ENCODE data around the gene THAP4.

DNA sequence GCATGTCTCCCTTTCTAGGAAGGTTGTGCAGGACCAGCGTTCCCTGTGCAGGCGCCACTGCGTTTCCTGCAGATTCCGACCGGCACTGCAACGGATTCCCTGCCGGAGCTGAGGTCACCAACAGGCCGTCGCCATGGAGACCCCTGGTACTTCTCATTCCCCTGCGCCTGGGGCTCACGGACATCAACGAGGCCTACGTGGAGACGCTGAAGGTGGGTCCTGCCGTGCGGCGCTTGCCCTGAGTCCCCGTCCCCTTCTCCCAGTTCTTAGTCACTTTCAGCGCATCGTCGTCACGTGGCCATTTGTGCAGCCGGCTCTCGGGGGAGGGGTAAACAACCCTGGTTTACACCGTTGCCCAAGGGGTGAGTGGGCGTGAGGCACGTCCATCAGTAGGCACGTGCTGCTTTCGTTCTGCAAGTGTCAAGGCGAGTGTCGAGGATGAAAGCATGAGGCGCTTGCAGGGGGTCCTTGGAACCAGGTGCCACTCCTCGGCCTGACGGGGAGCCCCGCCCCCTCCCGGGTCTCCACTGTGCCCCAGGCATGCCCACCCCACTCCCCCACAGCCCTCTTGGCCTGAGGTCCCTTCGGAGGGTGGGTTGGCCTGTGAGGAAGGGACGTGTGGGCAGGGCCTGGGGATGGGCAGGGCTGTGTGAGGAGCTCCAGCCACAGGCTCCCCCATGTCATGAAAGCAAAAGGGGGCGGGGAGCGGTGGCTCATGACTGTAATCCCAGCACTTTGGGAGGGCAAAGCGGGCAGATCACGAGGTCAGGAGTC is 29.9 kb upstream of the THAP4 start:
- TF ChIP-seq, protein P1, sequence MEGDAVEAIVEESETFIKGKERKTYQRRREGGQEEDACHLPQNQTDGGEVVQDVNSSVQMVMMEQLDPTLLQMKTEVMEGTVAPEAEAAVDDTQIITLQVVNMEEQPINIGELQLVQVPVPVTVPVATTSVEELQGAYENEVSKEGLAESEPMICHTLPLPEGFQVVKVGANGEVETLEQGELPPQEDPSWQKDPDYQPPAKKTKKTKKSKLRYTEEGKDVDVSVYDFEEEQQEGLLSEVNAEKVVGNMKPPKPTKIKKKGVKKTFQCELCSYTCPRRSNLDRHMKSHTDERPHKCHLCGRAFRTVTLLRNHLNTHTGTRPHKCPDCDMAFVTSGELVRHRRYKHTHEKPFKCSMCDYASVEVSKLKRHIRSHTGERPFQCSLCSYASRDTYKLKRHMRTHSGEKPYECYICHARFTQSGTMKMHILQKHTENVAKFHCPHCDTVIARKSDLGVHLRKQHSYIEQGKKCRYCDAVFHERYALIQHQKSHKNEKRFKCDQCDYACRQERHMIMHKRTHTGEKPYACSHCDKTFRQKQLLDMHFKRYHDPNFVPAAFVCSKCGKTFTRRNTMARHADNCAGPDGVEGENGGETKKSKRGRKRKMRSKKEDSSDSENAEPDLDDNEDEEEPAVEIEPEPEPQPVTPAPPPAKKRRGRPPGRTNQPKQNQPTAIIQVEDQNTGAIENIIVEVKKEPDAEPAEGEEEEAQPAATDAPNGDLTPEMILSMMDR (CRISPR knock-in tag; IDR thresholded peaks at IDR 0.05): no peak
- TF ChIP-seq POLR2AphosphoS5 (IDR thresholded peaks at IDR 0.05; ENCODE audit: low read depth, low read length) (no peak), SALL2 (CRISPR knock-in tag; IDR thresholded peaks at IDR 0.05) (no peak), NCOA2 (CRISPR knock-in tag; IDR thresholded peaks at IDR 0.05) (no peak), YY1 (IDR thresholded peaks at IDR 0.05; ENCODE audit: insufficient read depth, insufficient replicate concordance, low read depth, low read length) (no peak), ZNF44 (CRISPR knock-in tag; IDR thresholded peaks at IDR 0.05) (no peak), CBX1 (IDR thresholded peaks at IDR 0.05; ENCODE audit: low read depth) (no peak)
- TF ChIP-seq, protein P2, sequence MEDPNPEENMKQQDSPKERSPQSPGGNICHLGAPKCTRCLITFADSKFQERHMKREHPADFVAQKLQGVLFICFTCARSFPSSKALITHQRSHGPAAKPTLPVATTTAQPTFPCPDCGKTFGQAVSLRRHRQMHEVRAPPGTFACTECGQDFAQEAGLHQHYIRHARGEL (CRISPR knock-in tag; IDR thresholded peaks at IDR 0.05): no peak
